Measurements from ENCODE around the gene CDH19.

DNA sequence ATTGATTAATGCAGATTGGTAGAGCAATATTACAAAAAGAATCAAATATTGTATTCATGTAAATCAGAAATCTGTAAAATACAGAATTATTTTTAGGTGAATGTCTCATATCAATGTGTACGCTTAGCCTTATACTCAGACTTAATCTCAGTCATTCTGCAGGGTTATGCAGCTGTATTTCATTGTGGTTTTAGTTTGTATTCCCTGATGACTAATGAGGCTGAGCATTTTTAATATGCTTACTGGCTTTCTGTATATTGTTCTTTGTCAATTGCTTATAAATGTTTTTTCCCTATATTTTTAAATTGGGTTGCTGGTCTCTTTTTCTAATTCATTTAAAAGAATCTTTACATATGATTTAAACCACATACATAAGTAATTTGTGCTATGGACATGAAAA lies 50.1 kb downstream of the CDH19 start:
- no peak for TF ChIP-seq KLF16 (tag by site-specific recombination; IDR thresholded peaks at IDR 0.05)
- no peak for TF ChIP-seq ZBTB17 (tag by site-specific recombination; IDR thresholded peaks at IDR 0.05)
- TF ChIP-seq, protein P1, sequence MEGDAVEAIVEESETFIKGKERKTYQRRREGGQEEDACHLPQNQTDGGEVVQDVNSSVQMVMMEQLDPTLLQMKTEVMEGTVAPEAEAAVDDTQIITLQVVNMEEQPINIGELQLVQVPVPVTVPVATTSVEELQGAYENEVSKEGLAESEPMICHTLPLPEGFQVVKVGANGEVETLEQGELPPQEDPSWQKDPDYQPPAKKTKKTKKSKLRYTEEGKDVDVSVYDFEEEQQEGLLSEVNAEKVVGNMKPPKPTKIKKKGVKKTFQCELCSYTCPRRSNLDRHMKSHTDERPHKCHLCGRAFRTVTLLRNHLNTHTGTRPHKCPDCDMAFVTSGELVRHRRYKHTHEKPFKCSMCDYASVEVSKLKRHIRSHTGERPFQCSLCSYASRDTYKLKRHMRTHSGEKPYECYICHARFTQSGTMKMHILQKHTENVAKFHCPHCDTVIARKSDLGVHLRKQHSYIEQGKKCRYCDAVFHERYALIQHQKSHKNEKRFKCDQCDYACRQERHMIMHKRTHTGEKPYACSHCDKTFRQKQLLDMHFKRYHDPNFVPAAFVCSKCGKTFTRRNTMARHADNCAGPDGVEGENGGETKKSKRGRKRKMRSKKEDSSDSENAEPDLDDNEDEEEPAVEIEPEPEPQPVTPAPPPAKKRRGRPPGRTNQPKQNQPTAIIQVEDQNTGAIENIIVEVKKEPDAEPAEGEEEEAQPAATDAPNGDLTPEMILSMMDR (tag by site-specific recombination; IDR thresholded peaks at IDR 0.05): no peak
- TF ChIP-seq, protein P2, sequence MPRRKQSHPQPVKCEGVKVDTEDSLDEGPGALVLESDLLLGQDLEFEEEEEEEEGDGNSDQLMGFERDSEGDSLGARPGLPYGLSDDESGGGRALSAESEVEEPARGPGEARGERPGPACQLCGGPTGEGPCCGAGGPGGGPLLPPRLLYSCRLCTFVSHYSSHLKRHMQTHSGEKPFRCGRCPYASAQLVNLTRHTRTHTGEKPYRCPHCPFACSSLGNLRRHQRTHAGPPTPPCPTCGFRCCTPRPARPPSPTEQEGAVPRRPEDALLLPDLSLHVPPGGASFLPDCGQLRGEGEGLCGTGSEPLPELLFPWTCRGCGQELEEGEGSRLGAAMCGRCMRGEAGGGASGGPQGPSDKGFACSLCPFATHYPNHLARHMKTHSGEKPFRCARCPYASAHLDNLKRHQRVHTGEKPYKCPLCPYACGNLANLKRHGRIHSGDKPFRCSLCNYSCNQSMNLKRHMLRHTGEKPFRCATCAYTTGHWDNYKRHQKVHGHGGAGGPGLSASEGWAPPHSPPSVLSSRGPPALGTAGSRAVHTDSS (tag by site-specific recombination; IDR thresholded peaks at IDR 0.05): no peak
- no peak for TF ChIP-seq SP2 (tag by site-specific recombination; IDR thresholded peaks at IDR 0.05)
- TF ChIP-seq, protein P3, sequence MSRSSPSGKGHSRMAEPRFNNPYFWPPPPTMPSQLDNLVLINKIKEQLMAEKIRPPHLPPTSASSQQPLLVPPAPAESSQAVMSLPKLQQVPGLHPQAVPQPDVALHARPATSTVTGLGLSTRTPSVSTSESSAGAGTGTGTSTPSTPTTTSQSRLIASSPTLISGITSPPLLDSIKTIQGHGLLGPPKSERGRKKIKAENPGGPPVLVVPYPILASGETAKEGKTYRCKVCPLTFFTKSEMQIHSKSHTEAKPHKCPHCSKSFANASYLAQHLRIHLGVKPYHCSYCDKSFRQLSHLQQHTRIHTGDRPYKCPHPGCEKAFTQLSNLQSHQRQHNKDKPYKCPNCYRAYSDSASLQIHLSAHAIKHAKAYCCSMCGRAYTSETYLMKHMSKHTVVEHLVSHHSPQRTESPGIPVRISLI (tag by site-specific recombination; IDR thresholded peaks at IDR 0.05): no peak
- no peak for TF ChIP-seq ZBTB20 (tag by site-specific recombination; IDR thresholded peaks at IDR 0.05)
- no peak for TF ChIP-seq ZNF155 (tag by site-specific recombination; IDR thresholded peaks at IDR 0.05)
- TF ChIP-seq ZBTB48 (tag by site-specific recombination; IDR thresholded peaks at IDR 0.05): no peak

All from HEK293 (cell line).